ENCODE results near the gene SNRNP200.

SNRNP200 gene

DNA sequence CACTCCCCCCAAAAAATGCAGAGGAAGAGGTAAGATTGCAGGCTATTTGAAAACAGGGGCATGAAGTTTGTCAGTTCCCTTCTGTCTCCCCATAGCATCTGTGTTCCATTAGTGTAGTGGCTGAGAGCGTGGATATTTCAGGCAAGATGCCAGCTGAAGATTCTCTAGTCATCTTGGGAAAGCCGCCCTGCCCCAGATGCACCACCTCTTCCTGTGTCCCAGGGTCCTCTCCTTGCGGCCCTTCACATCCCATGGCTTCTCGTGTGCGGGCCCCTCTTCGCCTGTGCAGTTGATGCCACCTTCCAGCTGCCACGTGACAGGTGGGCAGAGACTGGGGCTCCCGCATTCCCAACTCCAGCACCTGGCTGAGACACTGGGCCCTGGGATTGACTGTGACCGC, 55.7 kb downstream of the SNRNP200 start:
- DNase-seq (ENCODE audit: low spot score), result no peak
- ChIA-PET POLR2A (ENCODE audit: low non-redundant PET) (no interaction called here), CTCF (no interaction called here)
- H3K27ac ChIP-seq, result peak overlapping the region; percentile 18; the same call in 1 of the 2 replicates
- TF ChIP-seq, protein P1, sequence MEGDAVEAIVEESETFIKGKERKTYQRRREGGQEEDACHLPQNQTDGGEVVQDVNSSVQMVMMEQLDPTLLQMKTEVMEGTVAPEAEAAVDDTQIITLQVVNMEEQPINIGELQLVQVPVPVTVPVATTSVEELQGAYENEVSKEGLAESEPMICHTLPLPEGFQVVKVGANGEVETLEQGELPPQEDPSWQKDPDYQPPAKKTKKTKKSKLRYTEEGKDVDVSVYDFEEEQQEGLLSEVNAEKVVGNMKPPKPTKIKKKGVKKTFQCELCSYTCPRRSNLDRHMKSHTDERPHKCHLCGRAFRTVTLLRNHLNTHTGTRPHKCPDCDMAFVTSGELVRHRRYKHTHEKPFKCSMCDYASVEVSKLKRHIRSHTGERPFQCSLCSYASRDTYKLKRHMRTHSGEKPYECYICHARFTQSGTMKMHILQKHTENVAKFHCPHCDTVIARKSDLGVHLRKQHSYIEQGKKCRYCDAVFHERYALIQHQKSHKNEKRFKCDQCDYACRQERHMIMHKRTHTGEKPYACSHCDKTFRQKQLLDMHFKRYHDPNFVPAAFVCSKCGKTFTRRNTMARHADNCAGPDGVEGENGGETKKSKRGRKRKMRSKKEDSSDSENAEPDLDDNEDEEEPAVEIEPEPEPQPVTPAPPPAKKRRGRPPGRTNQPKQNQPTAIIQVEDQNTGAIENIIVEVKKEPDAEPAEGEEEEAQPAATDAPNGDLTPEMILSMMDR (conservative IDR thresholded peaks at IDR 0.05; ENCODE audit: low read depth), result no peak

DNA sequence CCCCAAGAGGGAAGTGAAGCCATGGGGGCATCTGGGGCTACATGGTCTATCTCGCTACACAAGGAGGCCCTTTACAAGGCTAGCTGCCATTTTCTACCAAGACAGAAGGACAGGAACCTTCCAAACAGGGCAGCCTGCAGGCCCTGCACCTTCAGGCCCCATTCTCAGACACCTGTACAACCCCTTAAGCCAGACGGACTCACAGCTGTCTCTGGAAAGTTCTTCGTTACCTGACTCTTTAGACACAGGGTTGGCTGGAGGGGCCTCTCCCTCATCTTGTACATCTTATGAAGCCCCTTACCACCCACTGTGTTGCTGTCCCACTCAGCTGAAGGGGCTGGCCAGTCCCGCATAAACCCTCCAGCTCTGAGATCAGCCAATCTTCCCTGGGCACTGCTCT, 56.7 kb downstream of the SNRNP200 start:
- ChIA-PET CTCF (interaction anchor here (0.6 kb wide), 1 partner anchor 12 kb away, joined by 3 read pairs; no protein-coding TSS in a partner anchor), POLR2A (ENCODE audit: low non-redundant PET) (no interaction called here)
- no peak for DNase-seq (ENCODE audit: low spot score)
- TF ChIP-seq, protein P1 (conservative IDR thresholded peaks at IDR 0.05; ENCODE audit: low read depth), result no peak
- H3K27ac ChIP-seq, result no peak overlapping the region

DNA sequence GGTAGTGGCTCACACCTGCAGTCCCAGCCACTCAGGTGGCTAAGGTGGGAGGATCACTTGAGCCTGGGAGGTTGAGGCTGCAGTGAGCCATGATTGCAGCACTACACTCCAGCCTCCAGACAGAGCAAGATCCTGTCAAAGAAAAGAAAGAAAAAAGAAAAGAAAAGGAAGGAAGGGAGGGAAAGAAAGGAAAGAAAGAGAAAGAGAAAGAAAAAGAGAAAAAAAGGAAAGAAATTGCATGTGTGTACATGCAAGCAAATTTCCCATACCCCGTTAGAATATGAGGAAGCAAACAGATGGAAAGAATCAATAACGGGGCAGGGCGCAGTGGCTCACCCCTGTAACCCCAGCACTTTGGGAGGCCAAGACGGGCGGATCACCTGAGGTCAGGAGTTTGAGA, 57.5 kb downstream of the SNRNP200 start:
- DNase-seq (ENCODE audit: low spot score), result no peak
- ChIA-PET CTCF (no interaction called here), POLR2A (ENCODE audit: low non-redundant PET) (no interaction called here)
- H3K27ac ChIP-seq, result peak overlapping the region; percentile 19
- TF ChIP-seq, protein P1 (conservative IDR thresholded peaks at IDR 0.05; ENCODE audit: low read depth), result no peak

DNA sequence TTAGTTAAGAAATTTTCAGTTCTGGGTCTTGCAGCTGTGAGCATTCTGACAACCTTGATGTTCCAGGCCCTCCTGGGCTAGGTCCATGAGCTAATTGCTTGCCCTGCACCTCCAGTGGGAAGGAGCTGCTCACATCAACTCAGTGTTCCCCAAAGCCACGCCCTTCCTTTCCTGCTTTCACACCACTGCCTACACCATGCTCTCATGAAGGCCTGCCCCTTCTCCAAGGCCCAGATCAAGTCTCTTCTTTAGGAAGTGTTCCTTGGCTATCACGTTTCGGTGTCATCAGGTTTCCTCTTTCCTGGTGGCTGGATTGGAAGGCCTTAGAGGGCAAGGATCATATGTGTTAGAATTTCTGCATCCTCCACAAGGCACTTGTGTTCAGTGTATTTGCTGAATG, 58.3 kb downstream of the SNRNP200 start:
- CTCF ChIA-PET, result no interaction called here
- DNase-seq (ENCODE audit: low spot score), result no peak
- TF ChIP-seq, protein P1 (conservative IDR thresholded peaks at IDR 0.05; ENCODE audit: low read depth), result no peak
- H3K27ac ChIP-seq, result peak overlapping the region; percentile 19
- POLR2A ChIA-PET (ENCODE audit: low non-redundant PET), result no interaction called here

DNA sequence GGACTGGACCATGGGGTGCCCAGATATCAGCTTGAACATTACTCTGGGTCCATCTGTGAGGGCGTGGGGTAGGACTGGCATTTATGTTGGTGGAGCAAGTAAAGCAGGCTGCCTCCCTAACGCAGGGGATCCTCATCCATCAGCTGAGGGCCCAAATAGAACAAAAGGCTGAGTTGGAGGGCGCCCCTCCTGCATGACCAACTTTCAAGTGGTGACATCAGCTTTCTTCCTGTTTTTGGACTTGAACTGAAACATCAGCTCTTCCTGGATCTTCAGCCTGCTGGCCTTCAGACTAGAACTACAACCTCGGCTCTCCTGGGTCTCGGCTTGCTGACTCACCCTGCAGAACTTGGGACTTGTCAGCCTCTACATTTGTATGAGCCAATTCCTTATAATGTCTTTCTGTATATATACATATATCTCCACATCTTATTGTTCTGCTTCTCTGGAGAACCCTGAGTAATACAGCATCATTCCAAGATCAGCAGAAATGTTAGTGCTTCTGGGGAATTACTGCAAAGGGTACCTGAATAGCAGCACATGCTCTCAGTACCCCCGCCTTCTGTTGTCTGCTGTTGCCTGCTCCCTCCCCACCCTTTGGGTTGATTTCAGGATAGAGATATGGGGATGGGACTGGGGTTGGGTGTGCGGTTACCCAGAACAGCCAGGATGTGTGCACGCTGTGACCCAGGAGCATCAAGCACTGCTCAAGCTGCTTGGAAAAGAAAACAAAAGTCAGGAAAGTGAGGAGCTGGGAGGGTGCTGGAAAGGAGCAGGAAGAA, 59.5 kb downstream of the SNRNP200 start:
- no peak for DNase-seq (ENCODE audit: low spot score)
- CTCF ChIA-PET, result no interaction called here
- H3K27ac ChIP-seq, result 0 out of 2 replicates have a peak overlapping the region, but pooled peaks have one; percentile 19
- TF ChIP-seq, protein P1 (conservative IDR thresholded peaks at IDR 0.05; ENCODE audit: low read depth), result no peak
- POLR2A ChIA-PET (ENCODE audit: low non-redundant PET), result no interaction called here

DNA sequence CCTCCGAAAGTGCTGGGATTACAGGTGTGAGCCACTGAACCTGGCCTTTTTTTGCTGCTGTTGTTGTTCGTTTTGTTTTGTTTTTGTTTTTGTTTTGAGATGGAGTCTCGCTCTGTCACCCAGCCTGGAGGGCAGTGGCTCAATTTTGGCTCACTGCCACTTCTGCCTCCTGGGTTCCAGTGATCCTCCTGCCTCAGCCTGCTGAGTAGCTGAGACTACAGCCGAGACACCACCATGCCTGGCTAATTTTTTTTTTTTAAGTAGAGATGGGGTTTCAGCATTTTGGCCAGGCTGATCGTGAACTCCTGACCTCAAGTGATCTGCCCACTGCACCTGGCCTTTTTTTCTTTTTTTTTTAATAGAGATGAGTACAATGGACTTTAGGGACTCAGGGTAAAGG, 61.5 kb downstream of the SNRNP200 start:
- CTCF ChIA-PET, result no interaction called here
- H3K27ac ChIP-seq, result no peak overlapping the region
- POLR2A ChIA-PET (ENCODE audit: low non-redundant PET), result no interaction called here
- TF ChIP-seq, protein P1 (conservative IDR thresholded peaks at IDR 0.05; ENCODE audit: low read depth), result no peak
- no peak for DNase-seq (ENCODE audit: low spot score)
